ENCODE data around the gene CMBL.
"Not testable (repeated sequence)": the region's sequence is repeated elsewhere in the genome, so short reads cannot be mapped to it uniquely, and the experiment has no call there.

The CMBL gene

GRCh38 chr5:10307206-10308148, at the start of gene CMBL:
CMBL (minus strand) TSS chr5:10307902; CDS start chr5:10290762, 17,140 bp downstream.
- DNase-seq (ENCODE audit: extremely low read depth in 1 of 2, low read depth in 1 of 2): no peak

GRCh38 chr5:10355071-10355889, 47.6 kb upstream of the CMBL start:
- DNase-seq (ENCODE audit: extremely low read depth in 1 of 2, low read depth in 1 of 2): no peak

GRCh38 chr5:10354048-10354872, 46.6 kb upstream of the CMBL start:
- DNase-seq (ENCODE audit: extremely low read depth in 1 of 2, low read depth in 1 of 2): no peak

DNA sequence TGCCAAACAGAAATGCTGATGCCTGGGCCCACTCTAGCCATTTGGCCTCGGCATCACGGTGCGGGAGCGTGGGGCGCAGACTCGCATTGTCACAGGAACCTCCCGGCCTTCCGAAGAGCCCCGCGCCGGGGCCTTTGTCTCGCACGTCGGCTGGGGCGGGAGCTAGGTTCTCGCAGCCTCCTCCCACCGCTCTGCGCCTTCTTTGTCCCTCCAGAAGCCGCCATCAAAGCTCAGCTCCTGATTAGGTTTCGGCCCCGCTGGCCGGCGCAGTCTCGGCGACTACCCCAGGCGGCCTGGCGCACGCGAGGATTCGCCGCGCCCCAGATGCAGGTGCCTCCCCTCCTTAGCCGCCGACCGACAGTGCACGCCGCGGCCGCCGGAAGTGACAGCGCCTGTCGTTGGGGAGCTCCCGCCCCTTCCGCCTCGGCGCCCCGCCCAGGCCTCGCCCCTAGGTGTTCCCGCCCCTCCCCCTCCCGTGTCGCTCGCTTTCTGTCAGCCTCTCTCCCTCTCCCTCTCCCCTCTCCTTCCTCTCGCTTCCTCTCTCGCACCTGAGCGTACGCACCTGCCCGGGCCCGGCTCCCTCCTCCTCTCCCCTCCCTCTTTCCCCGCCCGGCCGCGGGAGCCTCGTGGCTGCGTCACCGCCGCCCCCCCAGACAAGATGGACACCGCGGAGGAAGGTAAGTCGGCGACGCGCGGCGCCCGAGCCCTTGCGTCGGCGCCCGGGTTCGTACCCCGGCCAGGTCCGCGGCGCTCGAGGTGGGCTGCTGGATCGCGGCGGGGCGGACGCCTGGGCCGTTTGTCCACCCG, 45.7 kb upstream of the CMBL start, which contains the start of gene MARCHF6:
Gene MARCHF6, plus strand, starts transcription at position 455 of the 807 bp plus-strand sequence. Its CDS starts 204 bp downstream, at position 659.
- peak; percentile 89 to 91 for DNase-seq (ENCODE audit: extremely low read depth in 1 of 2, low read depth in 1 of 2)

DNA sequence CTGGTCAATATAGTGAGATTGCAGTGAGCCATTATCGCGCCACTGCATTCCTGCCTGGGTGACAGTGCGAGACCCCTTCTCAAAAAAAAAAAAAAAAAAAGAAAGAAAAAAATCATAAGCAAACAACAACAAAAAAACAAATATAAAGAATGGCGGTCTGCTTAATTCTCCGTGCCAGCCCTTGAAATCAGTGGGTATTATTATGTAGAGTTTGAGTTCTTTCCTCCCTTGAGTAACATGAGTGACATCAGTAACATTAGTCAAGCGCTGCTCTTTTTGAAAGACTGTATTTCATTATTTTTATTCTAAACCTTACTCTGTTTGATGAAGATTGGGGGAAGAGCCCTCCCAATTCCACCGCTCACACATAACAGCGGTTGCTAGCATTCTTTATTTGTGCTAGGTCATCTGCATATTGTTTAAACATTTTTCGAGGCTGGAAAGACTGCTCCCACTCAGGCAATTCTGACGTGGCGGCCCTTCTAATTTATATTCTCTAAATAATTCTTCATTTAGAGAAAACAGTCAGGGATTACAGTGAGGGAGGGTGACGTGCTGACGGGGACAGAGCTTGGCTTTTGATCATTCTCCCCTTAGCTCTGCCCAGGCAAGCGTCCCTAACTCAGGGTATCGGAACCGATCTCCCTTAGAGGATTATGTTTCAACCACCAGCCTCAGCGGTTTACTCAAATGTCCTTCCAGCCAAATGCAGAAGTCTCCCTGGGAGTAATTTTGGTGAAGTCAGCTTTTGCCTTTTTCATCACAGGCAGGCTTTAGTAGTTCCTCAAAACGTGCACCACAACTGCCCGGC, 44.9 kb upstream of the CMBL start:
- no peak for DNase-seq (ENCODE audit: extremely low read depth in 1 of 2, low read depth in 1 of 2)

GRCh38 chr5:10351919-10352318, 44.2 kb upstream of the CMBL start:
- no peak for DNase-seq (ENCODE audit: extremely low read depth in 1 of 2, low read depth in 1 of 2)

- no peak for DNase-seq (ENCODE audit: extremely low read depth in 1 of 2, low read depth in 1 of 2)
Measured at GRCh38 chr5:10351199-10351905, 43.6 kb upstream of the CMBL start.

GRCh38 chr5:10348258-10348657, 40.6 kb upstream of the CMBL start:
- DNase-seq (ENCODE audit: extremely low read depth in 1 of 2, low read depth in 1 of 2): no peak

- not testable (repeated sequence) for DNase-seq (ENCODE audit: extremely low read depth in 1 of 2, low read depth in 1 of 2)
Measured at GRCh38 chr5:10344461-10345106, 36.9 kb upstream of the CMBL start.

DNA sequence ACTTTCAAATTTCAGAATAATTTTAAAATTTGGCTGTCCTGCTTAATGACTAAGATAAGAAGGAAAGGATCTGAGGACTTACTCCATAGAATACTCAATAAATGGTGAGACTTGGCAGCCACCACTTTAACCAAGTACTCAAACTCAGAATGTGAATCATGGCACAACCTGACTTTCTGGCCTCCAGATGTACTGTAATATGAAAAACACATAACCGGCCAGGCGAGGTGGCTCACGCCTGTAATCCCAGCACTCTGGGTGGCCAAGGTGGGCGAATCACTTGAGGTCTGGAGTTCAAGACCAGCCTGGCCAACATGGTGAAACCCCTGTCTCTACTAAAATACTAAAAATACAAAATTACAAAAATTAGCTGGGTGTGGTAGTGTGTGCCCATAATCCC, 35.8 kb upstream of the CMBL start:
- no peak for DNase-seq (ENCODE audit: extremely low read depth in 1 of 2, low read depth in 1 of 2)

- no peak for DNase-seq (ENCODE audit: extremely low read depth in 1 of 2, low read depth in 1 of 2)
Measured at GRCh38 chr5:10339958-10340357, 32.3 kb upstream of the CMBL start.

GRCh38 chr5:10339058-10339811, 31.5 kb upstream of the CMBL start:
- DNase-seq (ENCODE audit: extremely low read depth in 1 of 2, low read depth in 1 of 2): no peak

- DNase-seq (ENCODE audit: extremely low read depth in 1 of 2, low read depth in 1 of 2): no peak
Measured at GRCh38 chr5:10338686-10339057, 31.0 kb upstream of the CMBL start.

- DNase-seq (ENCODE audit: extremely low read depth in 1 of 2, low read depth in 1 of 2): no peak
Measured at GRCh38 chr5:10337986-10338385, 30.3 kb upstream of the CMBL start.

DNA sequence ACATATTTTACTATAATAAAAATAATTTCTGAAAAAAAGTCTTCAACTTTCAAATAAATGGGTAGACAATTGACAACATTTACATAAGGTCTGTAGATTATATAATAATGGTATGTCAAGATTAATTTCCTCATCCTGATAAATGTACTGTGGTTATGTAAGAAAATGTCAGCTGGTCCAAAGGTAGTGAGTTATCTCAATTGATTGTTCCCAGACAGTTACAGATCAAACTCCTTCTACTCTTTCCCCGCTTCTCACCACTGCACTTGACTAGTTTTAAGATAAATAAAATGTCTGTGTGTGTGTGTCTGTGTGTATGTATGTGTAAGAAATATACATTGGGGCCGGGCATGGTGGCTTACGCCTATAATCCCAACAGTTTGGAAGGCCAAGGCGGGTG, 29.4 kb upstream of the CMBL start:
- no peak for DNase-seq (ENCODE audit: extremely low read depth in 1 of 2, low read depth in 1 of 2)

- DNase-seq (ENCODE audit: extremely low read depth in 1 of 2, low read depth in 1 of 2): no peak
Measured at GRCh38 chr5:10335711-10336470, 28.2 kb upstream of the CMBL start.

DNA sequence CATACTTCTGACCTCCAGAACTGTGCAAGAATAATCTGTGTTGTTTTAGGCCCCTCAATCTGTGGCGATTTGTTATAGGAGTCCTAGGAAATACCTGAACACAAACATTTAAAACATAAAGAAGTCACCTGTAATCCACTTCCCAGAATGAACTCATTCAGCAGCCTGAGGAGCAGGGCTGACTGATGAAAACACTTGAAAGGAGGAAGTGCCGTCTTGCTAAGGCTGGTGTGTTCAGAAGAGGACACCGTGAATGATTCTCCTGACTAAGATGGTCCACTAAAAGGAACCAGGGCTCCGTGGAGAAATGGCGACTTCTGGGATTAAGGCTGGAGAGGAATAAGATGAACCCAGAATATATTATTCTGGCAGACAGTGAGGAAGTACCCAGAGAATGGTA, 27.1 kb upstream of the CMBL start:
- no peak for DNase-seq (ENCODE audit: extremely low read depth in 1 of 2, low read depth in 1 of 2)
